IPS DF 6.9 (cell line): Measurements from ENCODE around the gene ARTN.

Experiments
- DNase-seq: peaks from one replicate; pipeline ENCODE4 v3.0.0-alpha.2; 2013; ENCODE audit warnings: low read depth, low spot score
- H3K27ac ChIP-seq: one replicate; pipeline ENCODE4 v1.5.1; 2013; ENCODE audit warnings: low read length, control low read depth
- H3K27me3 ChIP-seq: 2 replicates; pipeline ENCODE4 v1.6.1; 2013; ENCODE audit warnings: mild to moderate bottlenecking, low read length; ENCODE audit not compliant: control insufficient read depth, insufficient read depth
- H3K36me3 ChIP-seq: 2 replicates; pipeline ENCODE4 v1.6.1; 2013; ENCODE audit warnings: low read length; ENCODE audit not compliant: control insufficient read depth, insufficient read depth
- H3K4me1 ChIP-seq: 2 replicates; pipeline ENCODE4 v1.6.1; 2013; ENCODE audit warnings: low read length; ENCODE audit not compliant: control insufficient read depth, insufficient read depth
- H3K4me3 ChIP-seq: 2 replicates; pipeline ENCODE4 v1.5.1; 2013; ENCODE audit warnings: mild to moderate bottlenecking, low read length
- H3K9me3 ChIP-seq: 2 replicates; pipeline ENCODE4 v1.6.1; 2013; ENCODE audit warnings: low read length, inconsistent platforms; ENCODE audit not compliant: control insufficient read depth, insufficient read depth
- WGBS: extraction: QIAGEN DNeasy Blood & Tissue Kit; methylation state at CpG from one replicate; pipeline ENCODE4 v1.1.7; 2013; ENCODE audit warnings: mixed read lengths, missing lambda C conversion rate; ENCODE audit not compliant: insufficient read length, insufficient coverage; 5-methylcytosine and 5-hydroxymethylcytosine counted together

Gene ARTN, protein sequence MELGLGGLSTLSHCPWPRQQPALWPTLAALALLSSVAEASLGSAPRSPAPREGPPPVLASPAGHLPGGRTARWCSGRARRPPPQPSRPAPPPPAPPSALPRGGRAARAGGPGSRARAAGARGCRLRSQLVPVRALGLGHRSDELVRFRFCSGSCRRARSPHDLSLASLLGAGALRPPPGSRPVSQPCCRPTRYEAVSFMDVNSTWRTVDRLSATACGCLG

DNA sequence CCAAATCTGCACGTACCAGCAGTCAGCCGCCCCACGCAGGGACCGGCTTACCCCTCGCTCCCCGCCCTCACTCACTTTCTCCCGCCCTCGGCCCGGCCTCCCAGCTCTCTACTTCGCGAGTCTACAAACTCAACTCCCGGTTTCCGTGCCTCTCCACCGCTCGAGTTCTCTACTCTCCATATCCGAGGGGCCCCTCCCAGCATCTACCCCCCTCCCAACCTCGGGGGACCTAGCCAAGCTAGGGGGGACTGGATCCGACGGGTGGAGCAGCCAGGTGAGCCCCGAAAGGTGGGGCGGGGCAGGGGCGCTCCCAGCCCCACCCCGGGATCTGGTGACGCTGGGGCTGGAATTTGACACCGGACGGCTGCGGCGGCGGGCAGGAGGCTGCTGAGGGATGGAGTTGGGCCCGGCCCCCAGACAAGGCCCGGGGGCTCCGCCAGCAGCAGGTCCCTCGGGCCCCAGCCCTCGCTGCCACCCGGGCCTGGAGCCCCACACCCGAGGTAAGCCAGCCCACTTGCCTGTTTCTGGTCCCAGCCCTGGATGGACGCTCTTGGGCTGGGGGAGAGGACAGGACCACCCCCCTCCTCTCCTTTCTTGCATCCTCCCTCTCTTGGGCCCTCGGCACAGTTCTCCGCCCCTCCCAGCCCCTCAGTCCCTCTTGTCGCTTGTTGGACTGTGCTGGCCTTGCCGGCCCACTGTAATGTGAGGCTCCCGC lies at the start of gene ARTN:
Gene ARTN (plus strand): TSS at position 416 of the 715 bp plus-strand sequence. CDS start 1,856 bp downstream, outside the sequence.
- H3K36me3 ChIP-seq = no peaks in the 10 kb centered on the region
- H3K4me3 ChIP-seq = peak within 1 kb of the TSS; percentile 57
- H3K27ac ChIP-seq = no peak within 1 kb of the TSS
- H3K27me3 ChIP-seq = no peaks in the 10 kb centered on the region
- no CpG with 5 or more reads among the region's 42 CpGs for WGBS
- peaks cover 14% of the 10 kb centered on the region for H3K4me1 ChIP-seq
- no peak for DNase-seq
- H3K9me3 ChIP-seq = no peaks in the 10 kb centered on the region

DNA sequence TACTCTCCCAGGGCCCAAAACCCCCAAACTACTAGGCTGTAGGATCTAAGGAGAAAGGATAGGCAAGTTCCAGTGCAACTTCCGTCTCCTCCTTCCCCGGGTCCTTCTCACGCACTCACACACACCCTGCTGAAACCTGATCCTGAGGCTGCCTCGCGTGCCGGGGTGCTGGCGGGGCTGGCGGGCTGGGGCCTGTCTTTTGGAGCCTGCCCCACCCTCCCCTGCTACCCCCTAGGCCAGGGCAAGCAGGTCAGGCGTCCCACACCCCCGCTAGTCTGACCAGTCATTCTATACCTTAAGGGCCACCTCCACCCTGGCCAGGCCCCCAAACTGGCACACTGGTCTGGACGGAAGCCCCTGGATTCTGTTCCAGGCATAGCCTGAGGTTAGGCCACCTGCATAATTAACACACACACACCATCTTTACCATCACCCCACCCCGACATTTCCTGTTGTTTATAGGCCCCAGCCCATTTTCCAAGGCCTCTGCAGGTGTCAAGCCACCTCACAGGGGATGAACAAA lies 48.3 kb upstream of the ARTN start:
- no peaks in the 10 kb centered on the region for H3K9me3 ChIP-seq
- H3K4me3 ChIP-seq = no peak overlapping the region
- H3K27ac ChIP-seq = no peak overlapping the region
- no CpG with 5 or more reads among the region's 12 CpGs for WGBS
- H3K27me3 ChIP-seq = no peaks in the 10 kb centered on the region
- DNase-seq = peak; percentile 39
- peaks cover 14% of the 10 kb centered on the region; the same call in 1 of the 2 replicates for H3K4me1 ChIP-seq
- no peaks in the 10 kb centered on the region for H3K36me3 ChIP-seq

DNA sequence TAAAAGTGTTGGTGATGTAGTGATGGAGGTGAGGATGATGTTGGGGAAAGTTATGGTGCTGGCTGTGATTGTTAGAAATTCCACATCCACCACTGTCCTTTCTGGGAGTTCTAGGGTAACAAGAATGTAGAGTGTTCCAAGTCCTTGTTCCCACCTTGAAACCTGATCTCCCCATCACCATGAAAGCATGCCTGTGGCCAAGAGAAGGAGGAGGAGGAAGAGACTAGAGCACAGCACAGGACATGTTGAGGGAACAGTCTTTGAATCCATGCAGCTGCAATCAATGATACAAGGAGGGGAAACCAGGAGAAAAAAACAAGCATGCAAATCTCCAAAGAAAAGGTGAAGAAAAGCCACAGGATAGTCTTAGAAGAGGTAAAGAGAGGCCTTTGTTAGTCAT lies 45.9 kb upstream of the ARTN start:
- Histone ChIP-seq H3K9me3 (no peaks in the 10 kb centered on the region), H3K27ac (no peak overlapping the region), H3K36me3 (no peaks in the 10 kb centered on the region), H3K4me1 (peaks cover 12% of the 10 kb centered on the region; the same call in 1 of the 2 replicates), H3K27me3 (no peaks in the 10 kb centered on the region), H3K4me3 (no peak overlapping the region)
- DNase-seq = peak; percentile 22

DNA sequence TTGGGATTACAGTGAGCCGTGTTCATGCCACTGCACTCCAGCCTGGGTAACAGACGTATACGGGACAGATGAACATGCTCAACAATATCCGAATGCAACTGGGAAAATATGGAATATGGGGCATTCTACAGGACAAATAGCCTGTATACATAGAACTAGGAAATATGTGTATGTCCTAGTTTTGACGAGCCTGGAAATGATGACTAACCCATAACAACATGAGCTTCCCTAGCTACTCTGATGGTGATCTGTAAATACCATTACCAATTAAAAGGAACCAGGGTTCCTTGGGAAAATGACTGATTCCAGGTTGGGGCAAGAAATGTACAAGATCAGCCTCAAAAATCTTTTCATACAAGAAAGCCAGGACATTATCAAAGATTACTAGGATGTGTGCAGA lies 42.8 kb upstream of the ARTN start:
- Histone ChIP-seq H3K36me3 (no peaks in the 10 kb centered on the region), H3K9me3 (no peaks in the 10 kb centered on the region), H3K4me3 (no peak overlapping the region), H3K27me3 (no peaks in the 10 kb centered on the region), H3K27ac (no peak overlapping the region), H3K4me1 (peaks cover 1% of the 10 kb centered on the region; the same call in 1 of the 2 replicates)
- WGBS = no CpG with 5 or more reads among the region's 5 CpGs
- DNase-seq = no peak

DNA sequence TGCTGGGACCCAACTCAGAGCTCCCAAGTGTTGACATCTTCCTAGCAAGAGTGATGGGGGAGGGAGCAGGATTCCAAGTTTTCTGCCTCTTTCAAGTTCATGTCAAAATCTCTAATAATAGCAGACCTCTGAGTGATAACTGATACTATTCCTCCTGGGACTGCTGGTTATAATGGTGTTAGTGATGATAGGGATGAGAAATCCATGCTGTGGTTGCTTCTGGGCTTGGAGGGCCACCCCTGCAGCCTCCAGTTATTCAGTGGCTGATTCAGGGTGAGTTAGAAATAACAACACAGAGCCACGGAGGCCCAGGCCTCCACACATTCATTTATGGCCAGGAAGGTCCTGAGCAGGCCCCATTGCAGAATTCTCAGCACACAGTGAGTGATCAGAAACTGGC lies 40.6 kb upstream of the ARTN start:
- Histone ChIP-seq H3K27me3 (no peaks in the 10 kb centered on the region), H3K36me3 (no peaks in the 10 kb centered on the region), H3K4me3 (no peak overlapping the region), H3K4me1 (peaks cover 1% of the 10 kb centered on the region; the same call in 1 of the 2 replicates), H3K27ac (no peak overlapping the region), H3K9me3 (no peaks in the 10 kb centered on the region)
- no peak for DNase-seq
- no CpG with 5 or more reads among the region's 1 CpG for WGBS

DNA sequence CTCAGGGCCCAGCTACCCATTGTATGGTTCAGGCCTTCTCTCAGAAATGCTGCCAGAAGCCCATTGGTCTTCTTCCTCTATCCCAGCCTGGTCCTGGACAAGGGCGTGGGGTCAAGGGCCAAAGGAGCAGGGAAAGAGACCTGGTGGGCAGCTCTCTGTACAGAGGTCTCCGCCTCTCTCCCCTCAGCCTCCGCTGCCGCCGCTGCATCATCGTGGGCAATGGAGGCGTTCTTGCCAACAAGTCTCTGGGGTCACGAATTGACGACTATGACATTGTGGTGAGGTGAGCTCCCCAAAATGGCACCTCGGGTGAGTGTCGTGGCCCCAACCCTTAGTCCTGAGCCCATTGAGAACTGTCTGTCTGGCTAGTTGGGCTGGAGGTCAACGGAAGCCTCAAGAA lies 34.6 kb upstream of the ARTN start:
- Histone ChIP-seq H3K27ac (no peak overlapping the region), H3K9me3 (no peaks in the 10 kb centered on the region), H3K4me1 (no peaks in the 10 kb centered on the region), H3K27me3 (no peaks in the 10 kb centered on the region), H3K36me3 (no peaks in the 10 kb centered on the region), H3K4me3 (no peak overlapping the region)
- no CpG with 5 or more reads among the region's 12 CpGs for WGBS
- no peak for DNase-seq

DNA sequence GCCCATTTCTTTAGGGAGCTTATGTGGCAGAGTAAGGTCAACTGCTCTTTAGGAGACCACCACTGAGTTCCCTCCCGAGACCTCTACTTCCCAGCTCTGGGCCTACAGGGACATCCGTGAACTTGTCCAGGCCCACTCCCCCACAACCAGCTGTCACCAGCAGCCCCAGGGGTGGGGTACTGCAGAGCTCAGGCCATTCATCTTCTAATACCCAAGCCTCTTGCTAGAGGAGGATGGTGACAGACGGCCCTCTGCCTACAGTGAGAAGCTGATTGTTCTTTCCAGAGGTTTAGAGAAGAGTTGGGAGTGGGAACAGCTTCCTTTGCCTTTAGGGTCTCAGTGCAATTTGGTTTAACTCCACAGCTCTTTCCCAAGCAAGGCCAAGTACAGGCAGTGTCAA lies 33.2 kb upstream of the ARTN start:
- Histone ChIP-seq H3K9me3 (no peaks in the 10 kb centered on the region), H3K36me3 (no peaks in the 10 kb centered on the region), H3K4me3 (no peak overlapping the region), H3K4me1 (no peaks in the 10 kb centered on the region), H3K27me3 (no peaks in the 10 kb centered on the region), H3K27ac (no peak overlapping the region)
- no peak for DNase-seq
- WGBS = no CpG with 5 or more reads among the region's 3 CpGs

DNA sequence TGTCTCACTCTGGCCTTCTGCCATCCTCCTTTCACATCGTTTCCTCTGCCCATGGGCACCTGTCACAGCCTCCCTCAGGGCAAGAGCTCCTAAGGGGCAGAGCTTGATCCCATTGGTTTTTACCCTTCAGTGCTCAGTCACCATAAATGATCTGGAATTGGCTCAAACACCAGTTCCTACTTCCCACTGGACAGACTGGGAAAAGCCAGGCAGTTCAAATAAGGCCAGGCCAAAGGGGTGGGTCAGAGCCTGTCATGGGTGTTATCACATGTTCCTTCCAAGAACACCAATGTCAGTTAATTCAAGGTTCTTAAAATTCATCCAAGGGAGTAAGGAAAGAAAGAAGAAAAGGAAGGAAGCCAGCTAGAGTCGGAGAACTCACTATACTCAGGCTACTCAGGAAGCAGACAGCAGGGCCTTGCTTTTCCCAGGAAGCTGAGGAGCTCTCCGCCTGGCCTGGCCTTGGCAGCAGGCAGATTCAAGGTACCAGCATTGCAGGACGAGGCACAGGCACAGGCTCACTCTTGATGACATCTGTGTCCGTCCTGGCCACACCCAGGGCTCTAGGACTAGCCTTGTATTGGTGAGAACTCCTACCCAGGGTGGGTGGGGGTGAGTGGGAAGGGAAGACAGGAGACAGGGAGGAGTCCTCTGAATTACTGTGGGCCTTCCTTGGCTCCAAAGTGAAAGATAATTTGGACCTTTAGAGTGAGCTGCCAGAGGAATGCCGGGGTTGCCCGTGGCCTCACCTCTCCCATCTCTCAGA lies 32.2 kb upstream of the ARTN start:
- no peak for DNase-seq
- no CpG with 5 or more reads among the region's 7 CpGs for WGBS
- Histone ChIP-seq H3K36me3 (no peaks in the 10 kb centered on the region), H3K4me1 (no peaks in the 10 kb centered on the region), H3K27ac (no peak overlapping the region), H3K4me3 (no peak overlapping the region), H3K27me3 (no peaks in the 10 kb centered on the region), H3K9me3 (no peaks in the 10 kb centered on the region)

DNA sequence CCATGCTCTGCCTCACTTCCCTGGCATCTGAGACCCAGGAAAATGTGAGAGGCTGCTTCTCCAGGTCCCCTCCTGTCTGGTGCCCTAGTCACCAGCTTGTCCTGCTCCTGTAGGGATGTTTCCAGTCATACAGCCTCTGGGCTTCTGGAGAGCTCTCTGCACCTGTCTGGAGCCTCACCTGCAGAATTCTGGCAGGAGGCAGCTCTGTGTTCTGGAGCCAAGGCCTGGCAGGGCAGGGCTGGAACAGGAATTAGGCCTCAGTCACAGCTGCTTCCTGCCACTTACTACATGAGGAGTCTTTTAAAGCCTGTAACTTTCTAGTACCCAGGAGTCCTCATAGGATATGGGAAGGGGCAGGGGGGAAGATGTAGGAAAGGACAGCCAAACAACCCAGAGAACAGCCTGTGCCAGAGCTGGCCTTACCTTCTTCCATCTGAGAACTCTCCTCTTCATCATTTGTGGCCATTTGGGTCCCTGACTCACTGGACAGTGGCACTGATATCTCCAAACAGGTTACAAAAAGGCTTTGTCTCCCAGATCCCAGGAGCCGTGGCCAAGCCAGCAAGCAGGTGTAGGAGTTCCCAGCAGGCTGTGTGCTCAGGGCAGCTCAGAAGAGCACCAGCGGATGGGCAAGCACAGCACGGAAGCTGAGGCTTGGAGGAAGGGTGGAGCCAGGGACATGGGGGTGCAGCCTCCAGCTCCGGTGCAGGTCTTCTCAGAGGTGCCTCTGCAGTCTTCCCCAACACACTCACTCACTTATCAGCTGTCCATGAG lies 31.4 kb upstream of the ARTN start:
- Histone ChIP-seq H3K27ac (no peak overlapping the region), H3K4me1 (no peaks in the 10 kb centered on the region), H3K27me3 (no peaks in the 10 kb centered on the region), H3K9me3 (no peaks in the 10 kb centered on the region), H3K4me3 (no peak overlapping the region), H3K36me3 (no peaks in the 10 kb centered on the region)
- no peak for DNase-seq
- no CpG with 5 or more reads among the region's 4 CpGs for WGBS
